GM19372 (cell line): Measurements from ENCODE around the gene PSKH1.

Experiments used
- ATAC-seq: cut with Tn5 transposase; IDR thresholded peaks from one replicate; pipeline ENCODE4 v1.9.1; 2021; ENCODE audit warnings: mild to moderate bottlenecking, low read depth, moderate library complexity; ENCODE audit not compliant: unreplicated experiment

PSKH1 gene

DNA sequence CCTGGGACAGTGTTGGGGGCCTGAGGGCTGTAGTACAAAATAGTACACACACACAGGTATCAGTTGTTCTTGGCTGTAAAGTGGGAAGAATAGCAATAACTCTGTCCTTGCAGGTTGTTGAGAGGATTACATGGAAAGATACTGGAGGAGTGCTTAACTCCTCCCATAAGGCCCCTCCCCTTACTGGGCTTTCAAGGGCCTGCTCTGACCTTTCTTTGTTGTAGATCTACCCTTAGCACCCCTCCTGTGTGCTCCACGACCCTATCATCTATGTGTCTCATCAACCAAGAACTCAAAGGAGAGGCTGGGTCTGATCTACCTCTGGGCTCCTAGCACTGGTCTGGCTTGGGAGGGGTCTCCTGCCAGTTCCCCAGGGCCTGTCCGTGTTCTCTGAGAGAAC is 28.5 kb upstream of the PSKH1 start:
- ATAC-seq: no peak

DNA sequence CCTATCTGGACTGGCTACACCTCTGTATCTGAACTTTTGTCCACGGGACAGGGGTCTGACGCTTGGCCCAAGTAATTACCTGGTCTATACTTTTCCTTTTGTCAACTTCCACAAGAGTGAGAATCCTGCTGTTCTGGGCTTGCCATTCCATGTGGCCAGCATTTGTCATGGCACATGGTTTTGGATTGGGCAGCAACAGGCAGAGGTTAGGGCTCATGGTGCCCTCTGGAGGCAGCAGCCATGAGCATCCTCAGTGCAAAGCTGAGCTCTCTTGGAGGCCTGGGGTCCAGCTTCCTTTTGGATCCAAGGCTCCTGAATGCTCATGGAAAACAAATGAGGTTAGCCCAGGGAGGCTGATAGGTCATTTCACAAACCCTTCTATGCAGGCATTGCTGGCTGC is 27.7 kb upstream of the PSKH1 start:
- ATAC-seq: no peak

GRCh38 chr16:67868290-67868689 is 24.8 kb upstream of the PSKH1 start:
- no peak for ATAC-seq

DNA sequence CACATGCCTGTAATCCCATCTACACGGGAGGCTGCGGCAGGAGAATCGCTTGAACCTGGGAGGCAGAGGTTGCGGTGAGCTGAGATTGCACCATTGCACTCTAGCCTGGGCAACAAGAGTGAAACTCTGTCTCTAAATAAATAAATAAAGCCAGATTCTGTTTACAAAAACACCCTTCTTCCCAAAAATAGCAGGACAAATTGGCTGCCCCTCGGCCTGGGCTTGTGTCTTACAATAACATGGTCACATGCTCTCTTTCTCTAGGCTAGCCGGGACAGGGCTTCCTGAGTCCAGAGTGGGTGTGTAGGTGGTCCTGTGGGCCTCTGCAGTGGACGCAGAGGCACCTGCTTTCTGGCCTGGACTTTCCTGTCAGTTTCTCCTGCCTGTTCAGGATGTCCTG is 23.4 kb upstream of the PSKH1 start:
- no peak for ATAC-seq

- no peak for ATAC-seq
Measured at GRCh38 chr16:67871256-67871655, 21.8 kb upstream of the PSKH1 start.

GRCh38 chr16:67872131-67872630 is 20.9 kb upstream of the PSKH1 start:
- ATAC-seq: no peak

DNA sequence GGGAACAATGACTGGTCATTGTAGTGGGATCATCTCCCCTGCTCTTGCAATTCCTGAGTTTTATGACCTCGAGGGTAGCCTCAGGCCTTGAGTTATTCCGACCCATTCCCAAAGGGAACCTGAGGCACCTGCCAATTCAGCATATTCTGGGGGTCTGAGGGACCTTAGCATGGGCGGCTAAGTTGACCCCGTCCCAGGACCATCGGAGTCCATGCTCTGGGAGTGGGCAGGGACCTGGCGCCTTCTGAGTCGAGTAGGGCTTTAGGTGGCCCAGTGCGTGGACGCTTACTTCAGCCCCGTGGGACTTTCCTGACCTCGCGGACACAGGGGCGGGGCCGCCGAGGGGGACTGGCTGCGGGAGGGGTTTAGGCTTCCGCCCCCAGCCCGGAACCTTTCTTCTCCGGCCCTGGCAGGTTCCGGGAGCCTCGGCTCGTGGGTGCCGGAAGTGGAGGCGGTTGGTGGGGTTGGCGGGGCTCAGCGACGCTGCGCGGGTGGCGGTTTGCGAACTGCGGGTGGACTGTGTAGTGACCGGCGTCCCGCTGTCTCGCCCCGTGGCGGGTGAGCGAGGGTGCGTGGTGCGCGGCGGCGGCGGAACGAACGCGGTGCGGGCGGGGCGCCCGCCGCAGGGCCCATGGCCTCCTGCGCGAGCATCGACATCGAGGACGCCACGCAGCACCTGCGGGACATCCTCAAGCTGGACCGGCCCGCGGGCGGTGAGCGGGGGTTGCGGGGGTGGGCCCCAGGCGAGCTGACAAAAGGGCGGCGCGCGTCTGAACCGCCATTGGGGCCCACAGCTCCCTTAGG is 20.2 kb upstream of the PSKH1 start, which contains the start of gene EDC4:
TSS of gene EDC4 (plus strand) at position 422 of the 804 bp plus-strand sequence. CDS start at position 632, 210 bp downstream.
- ATAC-seq: peak; percentile 83

DNA sequence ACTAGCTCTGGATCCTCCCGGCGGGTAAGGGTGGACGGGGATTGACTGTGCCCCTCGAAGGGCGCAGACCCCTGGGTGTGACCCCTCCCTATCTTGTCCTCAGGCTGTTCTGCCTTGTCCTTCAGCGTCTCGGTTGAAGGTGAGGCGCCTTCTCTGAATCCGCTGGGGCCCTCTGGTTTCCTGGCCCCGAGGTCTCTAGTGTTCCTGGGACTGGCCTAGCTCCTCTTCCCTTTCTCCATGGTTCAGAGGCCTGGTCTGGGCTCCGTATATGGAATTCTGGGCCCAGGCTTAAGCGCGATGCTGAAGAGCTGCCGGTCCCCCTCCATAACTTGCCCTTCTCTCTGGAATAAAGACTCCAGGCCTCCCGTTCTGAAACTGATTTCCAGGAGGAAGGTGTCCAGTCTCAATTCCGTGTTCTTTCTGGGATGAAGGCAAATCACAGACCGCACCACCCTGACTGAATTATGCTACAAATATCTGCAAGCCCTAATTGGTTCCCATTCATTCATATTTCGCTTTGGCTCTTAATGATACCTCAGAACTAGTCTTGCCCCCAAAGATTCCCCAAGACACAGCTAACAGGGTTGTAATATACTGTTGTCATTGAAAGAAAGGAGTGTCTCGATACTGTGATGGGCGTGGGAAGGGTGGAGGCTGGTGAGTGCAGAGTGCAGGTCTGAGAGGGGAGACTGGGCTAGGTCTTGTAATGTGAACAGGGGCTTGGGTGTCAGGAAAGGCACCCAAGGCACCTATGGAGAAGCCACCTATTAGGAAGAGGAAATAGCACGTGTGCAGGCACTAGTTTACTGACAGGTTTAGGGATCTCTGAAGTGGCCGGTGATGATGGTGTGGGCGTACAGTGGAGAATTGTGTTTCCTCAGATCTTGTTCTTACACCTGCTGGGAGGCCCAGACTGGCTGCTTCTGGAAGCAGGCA is 19.4 kb upstream of the PSKH1 start:
- no peak for ATAC-seq

DNA sequence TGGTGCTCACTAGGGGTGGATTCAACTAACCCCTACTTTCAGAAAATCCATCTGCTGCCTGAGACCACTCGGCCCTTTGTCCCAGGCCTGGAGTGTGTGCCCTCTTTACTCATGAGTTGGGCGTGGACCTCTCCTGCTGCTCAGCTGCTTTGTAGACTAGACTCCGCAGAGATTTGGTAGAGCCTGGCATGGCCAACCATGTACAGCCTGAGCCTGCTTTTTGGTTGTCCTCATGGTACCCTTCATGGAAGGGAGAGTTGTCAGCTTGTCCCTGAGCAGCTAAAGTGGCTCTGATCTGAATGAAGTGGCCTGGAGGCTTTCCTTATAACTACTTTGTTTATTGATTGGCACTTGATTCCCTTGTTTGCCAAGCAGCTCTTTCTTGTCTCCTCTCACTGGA is 18.7 kb upstream of the PSKH1 start:
- no peak for ATAC-seq

DNA sequence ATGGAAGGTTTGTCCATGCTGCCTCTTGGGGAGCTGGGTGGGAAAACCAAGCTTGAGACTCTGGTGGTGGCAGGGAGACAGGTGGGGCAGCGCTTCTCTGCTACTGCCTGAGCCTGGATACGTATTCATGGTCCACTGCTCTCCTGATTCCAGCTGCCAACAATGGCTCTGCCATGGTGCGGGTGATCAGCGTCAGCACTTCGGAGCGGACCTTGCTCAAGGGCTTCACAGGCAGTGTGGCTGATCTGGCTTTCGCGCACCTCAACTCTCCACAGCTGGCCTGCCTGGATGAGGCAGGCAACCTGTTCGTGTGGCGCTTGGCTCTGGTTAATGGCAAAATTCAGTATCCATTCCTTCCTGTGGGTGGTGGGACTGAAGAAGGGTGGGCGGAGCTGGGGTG is 16.0 kb upstream of the PSKH1 start:
- ATAC-seq: no peak

DNA sequence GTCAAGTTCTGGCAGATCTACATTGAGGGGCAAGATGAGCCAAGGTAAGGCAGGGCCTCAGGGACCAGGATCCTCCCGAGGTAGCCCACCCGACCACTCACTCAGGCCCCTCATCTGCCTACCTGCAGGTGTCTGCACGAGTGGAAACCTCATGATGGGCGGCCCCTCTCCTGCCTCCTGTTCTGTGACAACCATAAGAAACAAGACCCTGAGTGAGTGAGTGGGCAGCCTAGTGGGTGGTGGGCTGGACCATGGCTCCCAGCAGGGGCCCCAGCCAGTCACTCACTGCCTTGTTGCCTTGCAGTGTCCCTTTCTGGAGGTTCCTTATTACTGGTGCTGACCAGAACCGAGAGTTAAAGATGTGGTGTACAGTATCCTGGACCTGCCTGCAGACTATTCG is 14.8 kb upstream of the PSKH1 start:
- no peak for ATAC-seq

- ATAC-seq: no peak
Measured at GRCh38 chr16:67878846-67879245, 14.2 kb upstream of the PSKH1 start.

DNA sequence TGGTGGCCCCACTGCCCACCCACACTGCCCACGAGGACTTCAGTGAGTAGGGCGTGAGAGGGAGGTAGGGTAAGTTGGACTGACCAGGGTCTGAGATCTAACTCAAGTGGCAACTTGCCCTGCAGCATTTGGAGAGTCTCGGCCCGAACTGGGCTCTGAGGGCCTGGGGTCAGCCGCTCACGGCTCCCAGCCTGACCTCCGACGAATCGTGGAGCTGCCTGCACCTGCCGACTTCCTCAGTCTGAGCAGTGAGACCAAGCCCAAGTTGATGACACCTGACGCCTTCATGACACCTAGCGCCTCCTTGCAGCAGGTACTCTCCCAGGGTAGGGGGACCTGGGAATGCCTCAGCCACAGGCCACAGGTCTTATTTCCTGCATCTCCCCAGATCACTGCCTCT is 13.6 kb upstream of the PSKH1 start:
- ATAC-seq: no peak

- no peak for ATAC-seq
Measured at GRCh38 chr16:67879936-67880335, 13.1 kb upstream of the PSKH1 start.

- no peak for ATAC-seq
Measured at GRCh38 chr16:67880584-67880983, 12.5 kb upstream of the PSKH1 start.

GRCh38 chr16:67881621-67882161 is 11.4 kb upstream of the PSKH1 start:
- no peak for ATAC-seq

GRCh38 chr16:67882374-67883145 is 10.5 kb upstream of the PSKH1 start:
- ATAC-seq: no peak

- no peak for ATAC-seq
Measured at GRCh38 chr16:67883146-67883871, 9.7 kb upstream of the PSKH1 start.

GRCh38 chr16:67883872-67884261 is 9.2 kb upstream of the PSKH1 start:
- ATAC-seq: no peak

GRCh38 chr16:67884684-67885083 is 8.4 kb upstream of the PSKH1 start, which contains the start of gene NRN1L:
Gene NRN1L (plus strand): TSS chr16:67884885. CDS start chr16:67884904, 19 bp downstream.
- no peak for ATAC-seq
